NOMO-1 treated with DMSO at 0.1 percent for 48 hours (cell line): ENCODE data around the gene MADCAM1.

Experiments used
- DNase-seq: peaks from one replicate; lab custom pipeline; 2025; ENCODE audit not compliant: unreplicated experiment; lab: John Stamatoyannopoulos, UW

Gene MADCAM1

DNA sequence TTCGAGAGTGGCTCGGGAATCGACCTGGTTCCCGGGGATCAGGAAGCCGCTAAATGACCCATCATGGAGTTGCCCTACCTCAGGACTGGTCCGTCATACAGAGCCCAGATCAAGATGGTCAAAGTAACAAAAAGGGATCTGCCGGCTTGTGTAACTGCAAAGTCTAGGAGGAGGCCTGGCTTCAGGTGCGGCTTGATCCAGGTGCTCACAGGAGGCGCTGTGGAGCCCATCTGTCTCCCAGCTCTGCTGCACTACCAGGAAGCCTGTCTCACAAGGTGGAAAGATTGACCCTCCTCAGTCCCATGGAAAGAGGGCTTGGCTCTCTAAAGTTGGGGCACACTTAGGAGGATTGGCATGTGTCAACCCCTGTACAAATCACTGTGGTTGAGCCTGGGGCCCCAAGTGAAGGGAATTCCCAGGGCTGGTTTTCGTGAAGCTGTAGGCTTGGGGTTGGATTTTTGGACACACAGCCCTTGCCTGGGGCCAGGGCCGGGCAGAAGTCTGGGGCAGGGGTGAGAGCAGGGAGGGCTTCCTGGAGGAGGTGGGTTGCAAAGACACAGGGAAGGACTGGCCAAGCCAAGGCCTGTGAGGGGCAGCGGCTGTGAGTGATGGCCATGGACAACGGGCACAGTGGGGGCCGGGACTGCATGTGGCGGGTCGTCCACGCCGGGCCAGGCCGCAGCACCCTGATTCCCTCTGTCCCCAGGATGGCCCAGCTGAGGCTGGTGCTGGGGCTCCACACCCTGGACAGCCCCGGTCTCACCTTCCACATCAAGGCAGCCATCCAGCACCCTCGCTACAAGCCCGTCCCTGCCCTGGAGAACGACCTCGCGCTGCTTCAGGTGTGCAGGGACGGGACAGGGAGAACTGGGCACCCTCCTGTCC is 51.8 kb downstream of the MADCAM1 start:
- DNase-seq, result no peak

DNA sequence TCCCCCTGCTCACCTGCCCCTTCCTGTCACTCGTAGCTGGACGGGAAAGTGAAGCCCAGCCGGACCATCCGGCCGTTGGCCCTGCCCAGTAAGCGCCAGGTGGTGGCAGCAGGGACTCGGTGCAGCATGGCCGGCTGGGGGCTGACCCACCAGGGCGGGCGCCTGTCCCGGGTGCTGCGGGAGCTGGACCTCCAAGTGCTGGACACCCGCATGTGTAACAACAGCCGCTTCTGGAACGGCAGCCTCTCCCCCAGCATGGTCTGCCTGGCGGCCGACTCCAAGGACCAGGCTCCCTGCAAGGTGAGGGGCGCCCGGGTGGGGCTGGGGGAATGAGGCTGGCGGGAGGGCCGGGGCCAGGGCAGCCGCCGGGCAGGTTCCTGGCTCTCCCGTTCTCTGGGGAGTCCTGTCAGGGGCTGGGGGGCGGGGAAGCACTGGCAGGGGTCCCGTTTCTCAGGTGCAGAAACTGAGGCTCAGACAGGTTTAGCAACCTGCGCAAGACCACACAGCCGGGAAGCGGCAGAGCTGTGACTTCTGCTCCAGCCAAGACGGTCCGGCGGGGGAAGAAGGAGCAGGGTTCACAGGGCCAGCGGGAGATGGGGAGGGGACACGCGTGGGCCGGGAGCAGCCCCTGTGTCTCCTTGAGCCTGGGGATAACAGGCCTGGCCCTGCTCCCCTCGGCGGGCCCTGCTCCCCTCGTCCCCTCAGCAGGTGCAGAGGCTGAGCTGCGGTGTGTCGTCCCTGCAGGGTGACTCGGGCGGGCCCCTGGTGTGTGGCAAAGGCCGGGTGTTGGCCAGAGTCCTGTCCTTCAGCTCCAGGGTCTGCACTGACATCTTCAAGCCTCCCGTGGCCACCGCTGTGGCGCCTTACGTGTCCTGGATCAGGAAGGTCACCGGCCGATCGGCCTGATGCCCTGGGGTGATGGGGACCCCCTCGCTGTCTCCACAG is 52.9 kb downstream of the MADCAM1 start:
- no peak for DNase-seq

DNA sequence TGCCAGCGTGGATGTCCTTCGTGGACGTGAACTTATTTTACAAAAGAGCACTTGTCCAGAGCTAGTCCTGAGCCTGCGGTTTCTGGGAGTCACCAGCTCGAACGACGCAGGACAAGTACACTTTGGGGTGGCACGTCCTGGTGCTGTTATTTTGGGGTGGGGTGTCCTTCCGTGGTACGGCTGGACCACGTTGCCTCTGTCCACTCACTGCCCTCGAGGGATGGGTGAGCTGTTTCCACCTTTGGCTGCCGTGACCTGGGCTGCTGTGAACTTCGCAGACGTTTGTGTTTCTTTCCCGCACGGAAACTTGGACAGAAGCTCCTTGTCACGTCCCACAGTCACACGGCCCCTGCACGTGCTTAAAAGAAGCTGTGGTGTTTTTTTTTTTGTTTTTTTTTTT is 58.5 kb downstream of the MADCAM1 start:
- DNase-seq, result no peak
